DND-41 (cell line): ENCODE measurements around the gene BCL7C.

Source experiments
- EZH2 ChIP-seq: IDR thresholded peaks from 3 replicates; pipeline ENCODE4 v1.6.1; 2012; ENCODE audit warnings: borderline replicate concordance, low read depth, mild to moderate bottlenecking, moderate library complexity, low read length, inconsistent platforms; ENCODE audit not compliant: severe bottlenecking
- TF ChIP-seq, protein P1 (sequence below): IDR thresholded peaks from 2 replicates; pipeline ENCODE4 v1.5.1; 2012; ENCODE audit warnings: borderline replicate concordance, low read length, moderate library complexity, mild to moderate bottlenecking; ENCODE audit not compliant: poor library complexity, severe bottlenecking; ENCODE audit errors: extremely low read depth

DNA sequence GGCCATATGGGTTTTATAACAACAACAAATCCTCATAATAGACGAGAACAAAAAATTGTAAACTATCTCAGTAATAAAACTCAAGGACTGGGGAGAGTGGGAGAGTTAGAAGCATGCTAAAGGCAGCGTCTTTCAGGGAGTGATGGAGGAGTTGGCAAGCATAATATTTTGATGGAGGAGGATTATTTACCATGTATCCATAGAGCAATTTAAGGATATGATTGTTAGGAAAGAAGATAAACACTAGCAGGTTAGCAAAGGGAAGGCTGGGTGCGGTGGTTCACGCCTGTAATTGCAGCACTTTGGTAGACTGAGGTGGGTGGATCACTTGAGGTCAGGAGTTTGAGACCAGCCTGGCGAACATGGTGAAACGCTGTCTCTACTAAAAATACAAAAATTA, 27.8 kb downstream of the BCL7C start:
- TF ChIP-seq EZH2: no peak
- TF ChIP-seq, protein P1, sequence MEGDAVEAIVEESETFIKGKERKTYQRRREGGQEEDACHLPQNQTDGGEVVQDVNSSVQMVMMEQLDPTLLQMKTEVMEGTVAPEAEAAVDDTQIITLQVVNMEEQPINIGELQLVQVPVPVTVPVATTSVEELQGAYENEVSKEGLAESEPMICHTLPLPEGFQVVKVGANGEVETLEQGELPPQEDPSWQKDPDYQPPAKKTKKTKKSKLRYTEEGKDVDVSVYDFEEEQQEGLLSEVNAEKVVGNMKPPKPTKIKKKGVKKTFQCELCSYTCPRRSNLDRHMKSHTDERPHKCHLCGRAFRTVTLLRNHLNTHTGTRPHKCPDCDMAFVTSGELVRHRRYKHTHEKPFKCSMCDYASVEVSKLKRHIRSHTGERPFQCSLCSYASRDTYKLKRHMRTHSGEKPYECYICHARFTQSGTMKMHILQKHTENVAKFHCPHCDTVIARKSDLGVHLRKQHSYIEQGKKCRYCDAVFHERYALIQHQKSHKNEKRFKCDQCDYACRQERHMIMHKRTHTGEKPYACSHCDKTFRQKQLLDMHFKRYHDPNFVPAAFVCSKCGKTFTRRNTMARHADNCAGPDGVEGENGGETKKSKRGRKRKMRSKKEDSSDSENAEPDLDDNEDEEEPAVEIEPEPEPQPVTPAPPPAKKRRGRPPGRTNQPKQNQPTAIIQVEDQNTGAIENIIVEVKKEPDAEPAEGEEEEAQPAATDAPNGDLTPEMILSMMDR: no peak
